HepG2 (cell line): ENCODE data around the gene MTPN. TPM values are rescaled to one million over a fixed set of nuclear protein-coding genes. Genes with fewer than 3 reads are reported as not detected.

Experiments used
- ATAC-seq: fragments of 200-7000 bp; cut with Tn5 transposase; 3 replicates; pipeline ENCODE4 v1.9.1; 2020; ENCODE audit warnings: mild to moderate bottlenecking, moderate library complexity
- BruUV-seq: library from RNA; stranded (reverse); fragments of 400-500 nt; replicated peaks from 2 replicates; lab custom pipeline; 2021; lab: Mats Ljungman, UMichigan
- CTCF ChIA-PET: fragments of 300-600 bp; formaldehyde crosslinking; extraction: SDS; loops from one replicate; lab custom pipeline; 2021; ENCODE audit warnings: low total read pairs, inconsistent platforms, low intra/inter-chr PET ratio; lab: Yijun Ruan, JAX
- POLR2A ChIA-PET: fragments of 350-600 bp; sonication (Branson Sonifier 250); formaldehyde crosslinking; loops from one replicate; lab custom pipeline; 2020; ENCODE audit warnings: antibody characterized with exemption, inconsistent platforms; lab: Yijun Ruan, JAX
- DNase-seq: peaks from one replicate; pipeline ENCODE4 v3.0.0-alpha.2; 2015; ENCODE audit warnings: low spot score
- FAIRE-seq: peaks from 3 replicates; lab custom pipeline; 2011; peaks lifted over from hg19 to GRCh38; lab: Jason Lieb, UNC
- H2AFZ ChIP-seq: one replicate; pipeline ENCODE4 v1.6.1; 2011; ENCODE audit warnings: low read length, inconsistent platforms
- H3K27ac ChIP-seq: fragments of 300-600 bp; 3 replicates; pipeline ENCODE4 v1.8.0; 2011; ENCODE audit warnings: mixed run types, mild to moderate bottlenecking, mixed read lengths, low read length, inconsistent platforms; ENCODE audit not compliant: insufficient read depth; ENCODE audit errors: extremely low read length
- H3K27me3 ChIP-seq, 2 experiments: fragments of 200-600 bp in 1 of 2; 2 replicates in 1 of 2; 3 replicates in 1 of 2; pipeline versions ENCODE4 v1.6.0 to v1.8.0; 2011; ENCODE audit warnings: low read length in 2 of 2, mild to moderate bottlenecking in 2 of 2, moderate library complexity in 2 of 2, inconsistent platforms in 1 of 2; ENCODE audit not compliant: insufficient read depth in 2 of 2, control insufficient read depth in 1 of 2
- H3K36me3 ChIP-seq, 2 experiments: fragments of 200-600 bp in 1 of 2; replicated peaks in 1 of 2; 2 replicates in 1 of 2; 3 replicates in 1 of 2; pipeline versions ENCODE4 v1.5.1 to v1.8.0; 2011; ENCODE audit warnings: low read length in 2 of 2, inconsistent platforms in 1 of 2; ENCODE audit not compliant: insufficient read depth in 2 of 2, control insufficient read depth in 1 of 2
- H3K4me1 ChIP-seq: 2 replicates; pipeline ENCODE4 v1.5.1; 2012; ENCODE audit warnings: low read length, inconsistent platforms; ENCODE audit not compliant: insufficient read depth
- H3K4me2 ChIP-seq: 2 replicates; pipeline ENCODE4 v1.6.0; 2011; ENCODE audit warnings: low read depth, low read length, inconsistent platforms
- H3K4me3 ChIP-seq, 3 experiments: fragments of 200-600 bp in 1 of 3; sonication (generic), shearing (Covaris generic) in 1 of 3; replicated peaks in 1 of 3; 2 replicates each; pipeline ENCODE4 v1.5.1; 2011 to 2016; ENCODE audit warnings: low read length in 3 of 3, inconsistent platforms in 2 of 3, low read depth in 2 of 3, mild to moderate bottlenecking in 2 of 3, control low read depth in 1 of 3, mixed read lengths in 1 of 3; ENCODE audit not compliant: insufficient read depth in 1 of 3
- H3K79me2 ChIP-seq: one replicate; pipeline ENCODE4 v1.6.1; 2011; ENCODE audit warnings: low read length, inconsistent platforms; ENCODE audit not compliant: insufficient read depth
- H3K9ac ChIP-seq: 2 replicates; pipeline ENCODE4 v1.6.0; 2011; ENCODE audit warnings: mild to moderate bottlenecking, low read depth, low read length, inconsistent platforms; ENCODE audit not compliant: insufficient read depth
- H3K9me3 ChIP-seq: 2 replicates; pipeline ENCODE4 v1.5.1; 2012; ENCODE audit warnings: mild to moderate bottlenecking, low read length
- H4K20me1 ChIP-seq: 2 replicates; pipeline ENCODE4 v1.6.0; 2011; ENCODE audit warnings: inconsistent platforms, mild to moderate bottlenecking, low read length, moderate library complexity; ENCODE audit not compliant: insufficient read depth
- ATRX ChIP-seq: sonication (generic); formaldehyde crosslinking; IDR thresholded peaks from 2 replicates; pipeline ENCODE4 v1.4.0; 2020; ENCODE audit warnings: missing genetic modification reagents, borderline replicate concordance
- CTCF ChIP-seq: sonication (generic); formaldehyde crosslinking; IDR thresholded peaks from 2 replicates; pipeline ENCODE4 v1.5.0; 2020; ENCODE audit warnings: mild to moderate bottlenecking, missing genetic modification reagents, moderate library complexity
- EHMT2 ChIP-seq: fragments of 200-600 bp; sonication (generic); IDR thresholded peaks from 2 replicates; pipeline ENCODE4 v1.7.0; 2017; ENCODE audit warnings: antibody characterized with exemption, low read depth, low read length, borderline replicate concordance
- EZH2 ChIP-seq: conservative IDR thresholded peaks from 2 replicates; pipeline ENCODE4 v1.6.1; 2012; ENCODE audit warnings: mild to moderate bottlenecking, low read depth, low read length, moderate library complexity
- KAT8 ChIP-seq: IDR thresholded peaks from 2 replicates; pipeline ENCODE4 v1.6.1; 2016; ENCODE audit warnings: missing genetic modification reagents, missing compliant biosample characterization
- NR0B2 ChIP-seq: sonication (generic); formaldehyde crosslinking; IDR thresholded peaks from 2 replicates; pipeline ENCODE4 v1.4.0; 2020; ENCODE audit warnings: mild to moderate bottlenecking, missing genetic modification reagents
- REXO4 ChIP-seq: sonication (generic); formaldehyde crosslinking; IDR thresholded peaks from 2 replicates; pipeline ENCODE4 v1.8.0; 2022; ENCODE audit warnings: missing genetic modification reagents, mild to moderate bottlenecking, borderline replicate concordance
- ZNF816 ChIP-seq: sonication (generic); formaldehyde crosslinking; IDR thresholded peaks from 2 replicates; pipeline ENCODE4 v1.8.0; 2022; ENCODE audit warnings: missing genetic modification reagents, mild to moderate bottlenecking, borderline replicate concordance
- whole genome bisulfite sequencing: methylation state at CpG from one replicate; pipeline ENCODE4 v1.1.6; 2017; ENCODE audit warnings: low lambda C conversion rate; 5-methylcytosine and 5-hydroxymethylcytosine counted together
- in situ Hi-C: cut with HindIII; loops from 2 replicates; pipeline ENCODE4 v1.10.0; 2017; ENCODE audit warnings: low pct_unique_long_range_greater_than_20kb; ENCODE audit not compliant: extremely low pct_ligation_motif_present
- intact Hi-C: fragments of 100-400 bp; cut with micrococcal nuclease; formaldehyde crosslinking; loops from one replicate; pipeline ENCODE4 v1.10.0; 2022; ENCODE audit not compliant: unreplicated experiment
- polyA plus RNA-seq, 8 experiments: library from polyadenylated mRNA; depleted of rRNA in 3 of 8; stranded (reverse) in 7 of 8; unstranded in 1 of 8; fragments of >200 nt; fragmentation: Illumina TruSeq in 4 of 8; extraction: Trizol in 4 of 8; gene quantifications; 2 replicates each; pipeline versions ENCODE4 v1.2.1 to v1.2.3, GENCODE V29; 2011 to 2016; ENCODE audit warnings: low read depth in 4 of 8, missing spikeins in 1 of 8, mixed read lengths in 1 of 8; ENCODE audit not compliant: insufficient read depth in 1 of 8
- total RNA-seq, 5 experiments: library from RNA; depleted of rRNA; stranded (reverse); fragments of >200 nt; fragmentation: Illumina TruSeq; extraction: Trizol; gene quantifications; 2 replicates each; pipeline ENCODE4 v1.2.3, GENCODE V29; 2016; ENCODE audit warnings: low read depth in 1 of 5

MTPN gene
- total and polyA plus RNA-seq, 2 of the 13 experiments (the other 11 are each of a cell fraction or from before 2014, with no cell fraction given), result 31.1 to 71.7 TPM

GRCh38 chr7:135993950-135994349 lies 16.8 kb upstream of the MTPN start:
- in situ Hi-C loops, result no loop called here
- ATAC-seq (no peak), FAIRE-seq (no peak), DNase-seq (no peak)
- Histone ChIP-seq H3K4me3 (no peak overlapping the region), H3K4me1 (no peaks in the 10 kb centered on the region), H3K27ac (no peak overlapping the region), H3K27me3 (peaks cover 2 to 18% of the 10 kb centered on the region in 2 experiments; a peak in 3 of 5 replicates), H3K9me3 (no peaks in the 10 kb centered on the region), H3K36me3 (no peaks in the 10 kb centered on the region), H3K9ac (no peak overlapping the region), H2AFZ (no peak overlapping the region), H3K79me2 (no peaks in the 10 kb centered on the region), H4K20me1 (no peaks in the 10 kb centered on the region), H3K4me2 (no peak overlapping the region)
- WGBS, result 14% methylated on average over 3 of the region's 3 CpGs
- no peak for TF ChIP-seq EHMT2
- BruUV-seq, result no TSS peak
- ChIA-PET CTCF (no interaction called here), POLR2A (no interaction called here)
- intact Hi-C loops, result no loop called here

GRCh38 chr7:135991906-135992305 lies 14.7 kb upstream of the MTPN start:
- in situ Hi-C loops (no loop called here), intact Hi-C loops (no loop called here)
- CTCF ChIA-PET, result no interaction called here
- Histone ChIP-seq H3K9ac (no peak overlapping the region), H3K27me3 (peaks cover 2 to 18% of the 10 kb centered on the region in 2 experiments; a peak in 3 of 5 replicates), H3K4me2 (no peak overlapping the region), H2AFZ (no peak overlapping the region), H3K36me3 (no peaks in the 10 kb centered on the region), H3K4me1 (no peaks in the 10 kb centered on the region), H3K27ac (no peak overlapping the region), H3K4me3 (no peak overlapping the region), H4K20me1 (no peaks in the 10 kb centered on the region), H3K9me3 (no peaks in the 10 kb centered on the region), H3K79me2 (no peaks in the 10 kb centered on the region)
- no TSS peak for BruUV-seq
- POLR2A ChIA-PET, result no interaction called here
- FAIRE-seq (no peak), ATAC-seq (no peak), DNase-seq (no peak)
- WGBS, result 10% methylated on average over 2 of the region's 2 CpGs
- TF ChIP-seq ATRX (CRISPR knock-in tag) (no peak), KAT8 (no peak), ZNF816 (CRISPR knock-in tag) (no peak), EZH2 (no peak), CTCF (CRISPR knock-in tag) (no peak), NR0B2 (CRISPR knock-in tag) (no peak), REXO4 (CRISPR knock-in tag) (no peak)
